ENCODE data around the gene KIFC3.

DNA sequence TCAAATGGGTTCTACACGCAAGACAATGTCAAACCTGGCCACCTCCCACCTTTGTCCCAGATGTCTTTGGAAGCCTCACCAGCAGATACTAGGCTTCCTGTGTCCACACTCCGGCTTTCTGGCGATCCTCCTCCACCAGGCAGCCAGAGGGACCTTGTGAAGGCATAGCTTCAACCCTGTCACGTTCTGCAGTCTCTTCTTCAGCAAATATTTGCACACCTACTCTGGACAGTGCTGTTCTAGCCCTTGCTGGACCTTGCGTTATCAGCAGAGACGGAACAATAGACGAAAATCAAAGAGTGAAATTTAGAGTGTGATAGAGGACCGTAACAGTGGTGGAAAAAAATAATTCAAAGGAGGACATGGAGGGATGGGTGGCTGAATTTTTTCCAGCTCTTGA is 38.5 kb upstream of the KIFC3 start:
- TF ChIP-seq, protein P1, sequence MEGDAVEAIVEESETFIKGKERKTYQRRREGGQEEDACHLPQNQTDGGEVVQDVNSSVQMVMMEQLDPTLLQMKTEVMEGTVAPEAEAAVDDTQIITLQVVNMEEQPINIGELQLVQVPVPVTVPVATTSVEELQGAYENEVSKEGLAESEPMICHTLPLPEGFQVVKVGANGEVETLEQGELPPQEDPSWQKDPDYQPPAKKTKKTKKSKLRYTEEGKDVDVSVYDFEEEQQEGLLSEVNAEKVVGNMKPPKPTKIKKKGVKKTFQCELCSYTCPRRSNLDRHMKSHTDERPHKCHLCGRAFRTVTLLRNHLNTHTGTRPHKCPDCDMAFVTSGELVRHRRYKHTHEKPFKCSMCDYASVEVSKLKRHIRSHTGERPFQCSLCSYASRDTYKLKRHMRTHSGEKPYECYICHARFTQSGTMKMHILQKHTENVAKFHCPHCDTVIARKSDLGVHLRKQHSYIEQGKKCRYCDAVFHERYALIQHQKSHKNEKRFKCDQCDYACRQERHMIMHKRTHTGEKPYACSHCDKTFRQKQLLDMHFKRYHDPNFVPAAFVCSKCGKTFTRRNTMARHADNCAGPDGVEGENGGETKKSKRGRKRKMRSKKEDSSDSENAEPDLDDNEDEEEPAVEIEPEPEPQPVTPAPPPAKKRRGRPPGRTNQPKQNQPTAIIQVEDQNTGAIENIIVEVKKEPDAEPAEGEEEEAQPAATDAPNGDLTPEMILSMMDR (IDR thresholded peaks at IDR 0.05) = no peak
- TF ChIP-seq EP300 (IDR thresholded peaks at IDR 0.05) = no peak
- no peak for TF ChIP-seq POLR2A (IDR thresholded peaks at IDR 0.05)
